Measurements from ENCODE around the gene ADISSP. TPM values are rescaled to one million over a fixed set of nuclear protein-coding genes. Genes with fewer than 3 reads are reported as not detected.

The ADISSP gene
- total RNA-seq, 2 experiments from 2014 or later: 63.5 to 63.8 TPM

DNA sequence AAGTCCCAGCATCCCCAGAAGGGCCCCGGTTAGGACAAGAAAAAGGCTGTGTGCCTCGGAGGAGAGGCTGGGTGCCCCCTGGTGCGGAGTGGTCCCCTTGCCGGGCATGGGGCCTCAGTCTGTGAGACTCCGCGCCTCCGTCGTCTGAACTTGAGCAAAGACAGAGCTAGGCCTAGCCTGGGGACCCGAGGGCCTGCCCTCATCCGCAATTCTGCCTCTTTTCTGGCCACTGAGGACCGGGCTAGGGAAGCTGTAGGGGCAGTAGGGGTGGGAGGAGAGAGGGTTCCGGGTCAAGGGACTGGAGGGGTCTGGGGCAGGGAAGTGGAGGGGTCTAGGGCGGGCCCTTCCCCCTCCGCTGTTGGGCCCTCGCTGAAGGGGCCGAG, 35.6 kb downstream of the ADISSP start:
- H3K4me3 Mint-ChIP-seq: no peak overlapping the region
- H3K9me3 Mint-ChIP-seq: no peaks in the 10 kb centered on the region
- H3K36me3 Mint-ChIP-seq: no peaks in the 10 kb centered on the region
- DNase-seq: no peak
- no peak overlapping the region for H3K27ac Mint-ChIP-seq
- H3K4me1 Mint-ChIP-seq: no peaks in the 10 kb centered on the region
- H3K27me3 Mint-ChIP-seq: peaks cover 52% of the 10 kb centered on the region

GRCh38 chr20:3730803-3731672, 36.5 kb downstream of the ADISSP start:
- Mint-ChIP-seq H3K4me1 (no peaks in the 10 kb centered on the region), H3K4me3 (no peak overlapping the region), H3K27ac (no peak overlapping the region), H3K27me3 (peaks cover 57% of the 10 kb centered on the region), H3K36me3 (no peaks in the 10 kb centered on the region), H3K9me3 (no peaks in the 10 kb centered on the region)
- no peak for DNase-seq

GRCh38 chr20:3729811-3730540, 37.6 kb downstream of the ADISSP start:
- H3K27ac Mint-ChIP-seq: no peak overlapping the region
- H3K9me3 Mint-ChIP-seq: no peaks in the 10 kb centered on the region
- no peaks in the 10 kb centered on the region for H3K36me3 Mint-ChIP-seq
- no peak for DNase-seq
- H3K27me3 Mint-ChIP-seq: peaks cover 60% of the 10 kb centered on the region
- H3K4me1 Mint-ChIP-seq: no peaks in the 10 kb centered on the region
- H3K4me3 Mint-ChIP-seq: no peak overlapping the region

- Mint-ChIP-seq H3K27ac (no peak overlapping the region), H3K27me3 (peaks cover 60% of the 10 kb centered on the region), H3K4me1 (no peaks in the 10 kb centered on the region), H3K9me3 (no peaks in the 10 kb centered on the region), H3K4me3 (no peak overlapping the region), H3K36me3 (no peaks in the 10 kb centered on the region)
- no peak for DNase-seq
These were observed 38.2 kb downstream of the ADISSP start for GRCh38 chr20:3729378-3729777.

- peaks cover 59% of the 10 kb centered on the region for H3K27me3 Mint-ChIP-seq
- H3K27ac Mint-ChIP-seq: no peak overlapping the region
- H3K4me1 Mint-ChIP-seq: no peaks in the 10 kb centered on the region
- H3K4me3 Mint-ChIP-seq: no peak overlapping the region
- no peaks in the 10 kb centered on the region for H3K36me3 Mint-ChIP-seq
- DNase-seq: no peak
- H3K9me3 Mint-ChIP-seq: no peaks in the 10 kb centered on the region
These were observed 38.7 kb downstream of the ADISSP start for GRCh38 chr20:3728876-3729275.

GRCh38 chr20:3728354-3728753, 39.2 kb downstream of the ADISSP start:
- Mint-ChIP-seq H3K4me1 (no peaks in the 10 kb centered on the region), H3K27me3 (peaks cover 55% of the 10 kb centered on the region), H3K9me3 (no peaks in the 10 kb centered on the region), H3K36me3 (no peaks in the 10 kb centered on the region), H3K4me3 (no peak overlapping the region), H3K27ac (no peak overlapping the region)
- no peak for DNase-seq

- no peaks in the 10 kb centered on the region for H3K4me1 Mint-ChIP-seq
- H3K27me3 Mint-ChIP-seq: peaks cover 54% of the 10 kb centered on the region
- no peak overlapping the region for H3K4me3 Mint-ChIP-seq
These were observed 40.0 kb downstream of the ADISSP start for GRCh38 chr20:3727401-3728021.

DNA sequence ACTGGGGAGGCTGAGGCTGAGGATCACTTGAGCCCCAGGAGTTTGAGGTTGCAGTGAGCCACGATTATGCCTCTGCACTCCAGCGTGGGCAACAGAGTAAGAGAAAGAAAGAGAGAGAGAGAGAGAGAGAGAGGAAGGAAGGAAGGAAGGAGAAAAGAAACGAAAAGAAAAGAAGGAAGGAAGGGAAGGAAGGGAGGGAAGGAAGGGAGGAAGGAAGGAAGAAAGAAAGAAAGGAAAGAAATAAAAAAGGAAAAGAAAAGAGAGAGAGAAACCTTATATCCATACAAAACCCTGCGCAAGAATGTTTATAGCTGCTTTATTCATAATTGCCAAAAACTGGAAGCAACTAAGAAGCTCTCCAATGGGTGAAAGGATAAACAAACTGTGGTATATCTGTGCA, 43.2 kb downstream of the ADISSP start:
- Mint-ChIP-seq H3K27me3 (peaks cover 44% of the 10 kb centered on the region), H3K4me3 (no peak overlapping the region), H3K27ac (no peak overlapping the region), H3K36me3 (no peaks in the 10 kb centered on the region), H3K4me1 (peaks cover 4% of the 10 kb centered on the region), H3K9me3 (no peaks in the 10 kb centered on the region)
- no peak for DNase-seq

More at GRCh38 chr20:3727401-3728021, 40.0 kb downstream of the ADISSP start:
- Mint-ChIP-seq H3K36me3 (no peaks in the 10 kb centered on the region), H3K27ac (no peak overlapping the region), H3K9me3 (no peaks in the 10 kb centered on the region)
- DNase-seq: no peak

DNA sequence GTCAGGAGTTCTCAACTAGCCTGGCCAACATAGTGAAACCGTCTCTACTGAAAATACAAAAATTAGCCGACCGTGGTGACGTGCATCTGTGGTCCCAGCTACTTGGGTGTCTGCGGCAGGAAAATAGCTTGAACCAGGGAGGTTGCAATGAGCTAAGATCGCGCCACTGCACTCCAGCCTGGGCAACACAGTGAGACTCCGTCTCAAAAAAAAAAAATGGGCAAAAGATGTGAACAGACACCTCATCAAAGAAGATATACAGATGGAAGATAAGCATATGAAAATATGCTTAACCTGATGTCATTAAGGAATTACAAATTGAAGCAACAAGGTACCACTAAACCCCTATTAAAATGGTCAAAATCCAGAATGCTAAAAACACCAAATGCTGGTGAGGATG, 44.3 kb downstream of the ADISSP start:
- Mint-ChIP-seq H3K4me1 (peaks cover 4% of the 10 kb centered on the region), H3K27ac (no peak overlapping the region), H3K4me3 (no peak overlapping the region), H3K27me3 (peaks cover 40% of the 10 kb centered on the region), H3K36me3 (no peaks in the 10 kb centered on the region), H3K9me3 (no peaks in the 10 kb centered on the region)
- DNase-seq: no peak

DNA sequence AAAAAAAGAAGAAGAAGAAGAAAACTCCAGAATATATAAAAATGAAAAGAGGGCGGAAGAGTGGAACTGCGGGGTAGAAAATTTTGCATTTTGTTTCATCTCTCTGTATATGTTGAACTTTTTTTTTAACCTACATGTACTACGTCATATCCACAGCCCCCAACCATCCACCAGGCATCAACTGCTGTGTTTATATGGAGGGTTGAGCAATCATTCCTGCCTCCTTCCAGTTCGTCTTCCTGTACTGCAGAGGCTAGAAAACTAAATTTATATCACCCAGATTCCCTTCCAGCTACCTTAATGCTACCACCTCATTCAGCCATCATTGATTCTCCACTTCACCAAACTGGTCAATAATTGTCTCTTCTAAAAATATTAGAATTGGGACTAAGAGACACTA, 45.6 kb downstream of the ADISSP start:
- no peak overlapping the region for H3K27ac Mint-ChIP-seq
- no peaks in the 10 kb centered on the region for H3K36me3 Mint-ChIP-seq
- no peaks in the 10 kb centered on the region for H3K9me3 Mint-ChIP-seq
- H3K4me1 Mint-ChIP-seq: peaks cover 4% of the 10 kb centered on the region
- peaks cover 27% of the 10 kb centered on the region for H3K27me3 Mint-ChIP-seq
- no peak for DNase-seq
- H3K4me3 Mint-ChIP-seq: no peak overlapping the region

DNA sequence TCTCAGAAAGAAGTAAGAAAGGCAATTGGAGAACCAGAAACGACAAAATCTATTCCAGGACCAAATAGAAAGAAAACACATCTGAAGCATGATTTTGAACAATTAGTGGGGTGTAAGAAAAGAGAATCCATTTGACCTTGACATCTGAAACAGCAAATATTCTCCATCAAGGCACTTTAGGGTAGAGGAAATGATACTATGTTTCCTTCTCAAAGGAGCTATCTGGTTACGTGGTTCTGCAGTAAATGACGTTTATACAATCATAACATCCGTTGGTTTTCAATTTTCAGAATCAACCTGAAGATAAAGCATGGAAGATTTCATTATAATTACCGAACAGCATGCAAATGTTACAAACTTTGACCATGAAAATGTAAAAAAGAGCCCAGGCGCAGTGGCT, 46.9 kb downstream of the ADISSP start:
- Mint-ChIP-seq H3K36me3 (no peaks in the 10 kb centered on the region), H3K9me3 (no peaks in the 10 kb centered on the region), H3K27me3 (peaks cover 23% of the 10 kb centered on the region), H3K4me1 (peaks cover 4% of the 10 kb centered on the region), H3K4me3 (no peak overlapping the region), H3K27ac (no peak overlapping the region)
- DNase-seq: no peak

GRCh38 chr20:3720068-3720467, 47.5 kb downstream of the ADISSP start:
- Mint-ChIP-seq H3K27me3 (peaks cover 23% of the 10 kb centered on the region), H3K9me3 (no peaks in the 10 kb centered on the region), H3K36me3 (no peaks in the 10 kb centered on the region), H3K4me1 (peaks cover 4% of the 10 kb centered on the region), H3K4me3 (no peak overlapping the region), H3K27ac (no peak overlapping the region)
- DNase-seq: no peak

DNA sequence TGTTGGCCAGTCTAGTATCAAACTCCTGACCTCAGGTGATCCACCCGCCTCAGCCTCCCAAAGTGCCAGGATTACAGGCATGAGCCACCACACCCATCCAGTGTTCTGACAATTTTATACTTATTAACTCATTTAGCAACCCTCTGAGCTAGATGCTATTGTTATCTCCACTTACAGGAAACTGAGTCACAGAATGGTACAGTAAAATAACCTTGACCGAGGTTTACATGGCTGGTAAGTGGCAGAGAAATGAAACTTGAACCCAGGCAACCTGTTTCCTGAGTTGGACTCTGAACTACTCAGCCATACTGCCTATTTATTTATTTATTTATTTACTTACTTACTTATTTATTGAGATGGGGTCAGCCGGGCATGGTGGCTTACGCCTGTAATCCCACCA, 48.5 kb downstream of the ADISSP start:
- DNase-seq: no peak
- H3K27me3 Mint-ChIP-seq: peaks cover 23% of the 10 kb centered on the region

DNA sequence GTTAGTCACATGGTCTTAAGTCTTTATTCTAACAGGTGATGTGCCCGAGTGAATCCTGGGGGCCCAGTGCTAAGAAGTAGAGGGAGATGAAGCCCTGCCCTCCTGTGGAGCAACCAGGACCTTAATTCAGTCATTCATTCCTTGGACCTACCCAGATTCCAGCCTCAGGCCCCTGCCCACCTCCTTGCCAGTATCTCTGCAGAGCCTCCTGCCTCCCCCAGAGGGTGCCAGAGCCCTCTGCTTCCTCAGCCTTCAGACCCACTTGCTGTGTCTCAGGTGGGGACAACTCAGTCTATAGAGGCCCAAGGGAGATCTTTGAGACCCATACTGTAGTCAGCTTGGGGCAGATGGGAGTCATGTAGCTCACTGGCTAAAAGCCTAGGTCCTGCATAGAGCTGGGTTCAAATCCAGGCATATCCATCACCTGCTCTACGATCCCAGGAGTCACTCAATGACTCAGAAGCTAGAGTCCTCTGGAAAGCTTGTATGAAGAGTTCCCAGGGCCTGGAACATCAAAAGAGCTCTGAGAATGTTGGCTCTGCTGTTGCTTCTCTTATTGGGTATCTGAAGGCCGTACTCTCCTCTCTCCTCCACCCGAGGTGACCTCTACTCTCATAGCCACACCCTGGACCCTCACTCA, 51.2 kb downstream of the ADISSP start:
- no peaks in the 10 kb centered on the region for H3K36me3 Mint-ChIP-seq
- DNase-seq: peak; percentile 34
- no peak overlapping the region for H3K27ac Mint-ChIP-seq
- no peak overlapping the region for H3K4me3 Mint-ChIP-seq
- H3K4me1 Mint-ChIP-seq: peaks cover 4% of the 10 kb centered on the region
- H3K27me3 Mint-ChIP-seq: peaks cover 15% of the 10 kb centered on the region
- H3K9me3 Mint-ChIP-seq: no peaks in the 10 kb centered on the region

More for the DNA sequence above, 48.5 kb downstream of the ADISSP start:
- H3K9me3 Mint-ChIP-seq: no peaks in the 10 kb centered on the region
- no peak overlapping the region for H3K4me3 Mint-ChIP-seq
- no peaks in the 10 kb centered on the region for H3K36me3 Mint-ChIP-seq
- H3K4me1 Mint-ChIP-seq: peaks cover 4% of the 10 kb centered on the region
- H3K27ac Mint-ChIP-seq: no peak overlapping the region

- H3K4me1 Mint-ChIP-seq: no peaks in the 10 kb centered on the region
These were observed 53.5 kb downstream of the ADISSP start for GRCh38 chr20:3714092-3714491.

More at GRCh38 chr20:3714092-3714491, 53.5 kb downstream of the ADISSP start:
- Mint-ChIP-seq H3K27me3 (peaks cover 7% of the 10 kb centered on the region), H3K27ac (no peak overlapping the region), H3K36me3 (no peaks in the 10 kb centered on the region), H3K9me3 (no peaks in the 10 kb centered on the region), H3K4me3 (no peak overlapping the region)
- no peak for DNase-seq

Data from activated naive CD8-positive, alpha-beta T cell treated with anti-CD3 and anti-CD28 coated beads for 36 hours (primary cell).